GM19025 (cell line): Measurements from ENCODE around the gene SNX7.

Source experiments
- ATAC-seq: cut with Tn5 transposase; IDR thresholded peaks from one replicate; pipeline ENCODE4 v1.9.1; 2021; ENCODE audit warnings: mild to moderate bottlenecking, low read depth, moderate library complexity; ENCODE audit not compliant: unreplicated experiment

Gene SNX7

DNA sequence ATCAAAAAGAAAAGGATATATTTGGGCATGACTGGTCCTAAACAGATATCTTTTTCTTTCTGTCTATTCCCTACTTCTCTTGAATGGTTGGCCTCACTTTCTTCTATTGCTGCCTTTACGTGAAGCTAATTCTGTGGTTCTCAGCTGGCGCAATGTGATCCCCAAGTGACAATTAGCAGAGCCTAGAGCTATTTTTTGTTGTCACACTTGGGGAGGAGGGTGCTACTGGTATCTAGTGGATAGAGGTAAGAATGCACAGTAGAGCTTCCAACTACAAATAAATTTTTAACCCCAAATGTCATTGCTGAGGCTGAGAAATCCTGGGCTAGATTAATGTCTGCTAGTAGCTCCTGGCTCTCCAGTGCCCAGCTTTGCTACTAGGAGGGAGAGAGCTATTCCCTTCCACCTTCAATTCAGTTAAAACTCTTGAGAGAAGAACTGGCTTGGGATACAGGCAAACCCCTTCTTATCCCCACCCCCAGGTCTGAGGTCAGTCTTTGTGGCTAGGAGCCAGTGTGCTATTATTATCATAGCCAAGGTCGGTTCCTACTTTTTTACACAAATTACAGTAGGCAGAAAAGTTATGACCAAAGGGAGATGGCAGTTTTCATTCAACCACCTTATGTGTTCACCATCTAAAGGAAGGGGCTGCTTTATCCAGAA is 102.1 kb downstream of the SNX7 start:
- ATAC-seq, result no peak

DNA sequence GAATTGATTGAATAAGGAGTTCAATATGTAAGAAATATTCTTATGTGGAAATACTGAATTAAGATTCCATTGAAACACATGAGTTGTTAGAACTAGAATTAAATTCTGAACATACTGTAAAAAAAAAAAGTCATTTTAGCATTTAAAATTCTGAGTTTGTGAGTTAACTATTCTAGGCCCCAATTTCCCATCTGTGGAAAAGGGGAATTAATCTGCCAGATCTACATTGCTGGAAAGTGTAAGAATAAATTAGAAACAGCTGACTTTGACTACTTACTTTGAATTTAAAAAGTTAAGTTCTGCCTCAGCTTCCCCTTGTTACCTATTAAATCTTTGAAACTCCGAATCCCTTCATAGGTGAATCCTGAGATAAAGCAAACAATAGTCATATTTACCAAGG is 103.0 kb downstream of the SNX7 start:
- ATAC-seq, result no peak

- ATAC-seq, result peak; percentile 86
These were observed 104.7 kb downstream of the SNX7 start for GRCh38 chr1:98766255-98766654.

DNA sequence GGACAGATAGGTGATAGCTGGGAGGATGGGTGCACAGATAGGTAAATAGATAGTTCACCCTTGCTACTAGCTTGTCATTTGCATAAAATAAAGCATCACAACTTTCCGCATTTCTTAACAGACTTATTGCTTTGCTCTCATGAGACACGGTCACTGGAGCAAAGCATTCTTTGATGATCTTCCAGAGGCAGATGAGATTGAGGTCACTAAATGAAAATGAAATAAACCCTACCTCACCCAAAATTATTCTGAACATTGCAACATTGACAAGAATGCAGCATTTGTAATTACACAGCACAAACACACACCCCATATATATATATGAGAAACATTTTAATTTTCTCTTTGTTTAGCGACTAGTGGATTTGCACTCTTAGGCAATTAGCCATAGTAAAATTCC is 107.6 kb downstream of the SNX7 start:
- no peak for ATAC-seq

- ATAC-seq, result no peak
These were observed 120.4 kb downstream of the SNX7 start for GRCh38 chr1:98781906-98782305.

DNA sequence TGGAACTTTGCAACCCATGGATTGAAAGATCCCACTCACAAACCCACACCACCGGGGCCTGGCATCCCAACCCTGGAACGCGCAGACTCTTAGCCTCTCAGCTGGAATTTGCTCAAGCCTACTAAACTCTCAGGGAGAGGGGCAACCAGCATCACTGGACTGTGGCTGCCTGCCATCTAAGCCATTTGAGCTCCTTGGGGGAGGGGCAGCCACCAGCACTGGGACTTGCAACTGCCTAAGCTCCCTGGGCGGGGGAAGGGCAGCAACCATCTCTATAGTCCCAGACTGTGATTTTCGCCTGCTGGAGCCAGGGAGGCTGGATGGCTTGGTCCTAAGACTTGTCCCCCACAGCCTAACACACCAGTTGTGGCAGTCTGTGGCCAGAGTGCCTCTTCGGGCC is 122.3 kb downstream of the SNX7 start:
- no peak for ATAC-seq

DNA sequence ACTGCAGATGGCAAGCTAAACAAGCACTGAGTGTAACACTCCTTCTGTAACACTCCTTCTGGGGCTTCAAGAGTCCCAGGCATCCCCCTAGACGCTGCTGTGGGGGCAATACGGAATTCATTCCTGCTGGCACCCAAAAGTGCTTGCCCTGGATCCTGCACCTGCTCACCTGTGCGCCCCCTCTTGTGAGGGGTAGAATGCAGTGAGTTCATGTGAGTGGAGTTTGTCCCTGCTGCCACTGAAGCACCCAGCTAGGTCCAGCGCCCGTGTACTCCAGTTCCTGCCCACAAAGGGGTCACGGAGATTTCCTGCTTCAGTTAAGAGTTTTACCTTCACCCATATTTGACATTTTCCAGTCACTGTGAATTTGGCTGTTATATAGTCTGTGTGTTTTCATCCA is 130.0 kb downstream of the SNX7 start:
- no peak for ATAC-seq

DNA sequence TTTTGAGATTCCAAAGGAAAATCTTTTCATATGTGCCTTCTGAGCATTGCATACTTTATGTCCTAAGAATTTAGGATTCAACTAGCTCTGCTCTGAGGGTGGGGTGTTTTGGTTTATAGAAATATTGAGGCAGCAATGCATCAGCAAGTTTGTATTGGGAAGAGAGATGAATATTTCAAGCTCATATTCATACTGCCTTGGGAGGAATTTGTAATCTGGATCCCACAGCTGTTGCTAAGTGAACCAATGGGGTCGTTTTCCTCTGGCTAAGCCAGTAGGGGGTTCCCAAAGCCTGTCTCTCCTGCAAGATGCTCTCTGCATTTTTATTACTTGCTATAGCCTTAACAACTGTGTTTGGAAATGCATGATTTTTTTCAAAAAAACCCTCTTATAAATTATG is 130.6 kb downstream of the SNX7 start:
- no peak for ATAC-seq

DNA sequence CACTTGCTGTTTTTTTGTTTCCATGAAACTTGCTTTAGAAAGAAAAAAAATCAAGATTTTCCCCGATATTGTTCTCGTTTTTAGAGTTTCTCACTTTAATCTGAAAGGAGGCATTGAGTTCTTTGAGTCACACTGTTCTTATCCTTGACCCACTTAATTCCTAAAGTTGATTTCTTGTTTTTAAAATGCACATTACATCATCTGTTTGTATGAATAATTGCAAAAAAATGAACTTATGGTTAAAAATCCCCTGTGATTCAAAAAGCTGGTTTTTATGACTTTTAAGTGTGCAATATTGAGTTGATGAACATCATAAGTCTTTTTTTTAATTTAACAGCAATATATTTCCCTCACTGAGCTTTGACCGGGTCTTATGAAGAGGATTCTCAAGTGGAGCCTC is 131.6 kb downstream of the SNX7 start:
- no peak for ATAC-seq

DNA sequence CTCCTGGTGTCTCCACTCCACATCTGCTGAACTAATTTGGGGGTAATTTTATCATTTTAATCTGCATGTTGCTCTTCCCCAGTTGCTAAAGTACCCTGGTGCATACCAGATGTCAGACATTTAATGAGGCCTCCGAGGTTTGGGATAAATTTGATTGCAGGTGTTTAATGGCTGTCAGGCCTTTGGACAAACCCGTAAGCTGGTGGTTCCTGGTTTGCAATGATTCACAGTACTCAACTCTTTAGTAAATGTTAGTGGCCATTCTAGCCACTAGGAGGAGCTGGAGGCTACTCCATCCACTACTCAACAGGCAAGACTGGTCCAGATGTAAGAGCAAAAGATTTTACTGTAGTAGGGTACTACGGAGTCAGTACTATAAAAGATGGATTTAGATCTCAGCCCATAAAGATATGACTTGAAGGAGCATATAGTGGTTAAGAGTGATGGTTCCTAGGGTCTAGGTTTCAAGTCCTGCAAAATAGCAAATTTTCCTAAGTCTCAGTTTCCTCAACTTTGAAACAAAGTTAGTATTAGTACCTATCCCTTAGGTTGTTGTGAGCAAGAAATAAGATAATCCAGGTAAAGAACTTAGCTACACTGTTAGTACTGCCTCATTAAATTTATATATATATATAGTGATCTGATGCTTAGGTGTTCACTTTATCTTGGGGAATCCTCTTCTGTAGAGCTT is 132.8 kb downstream of the SNX7 start:
- peak; percentile 97 for ATAC-seq

DNA sequence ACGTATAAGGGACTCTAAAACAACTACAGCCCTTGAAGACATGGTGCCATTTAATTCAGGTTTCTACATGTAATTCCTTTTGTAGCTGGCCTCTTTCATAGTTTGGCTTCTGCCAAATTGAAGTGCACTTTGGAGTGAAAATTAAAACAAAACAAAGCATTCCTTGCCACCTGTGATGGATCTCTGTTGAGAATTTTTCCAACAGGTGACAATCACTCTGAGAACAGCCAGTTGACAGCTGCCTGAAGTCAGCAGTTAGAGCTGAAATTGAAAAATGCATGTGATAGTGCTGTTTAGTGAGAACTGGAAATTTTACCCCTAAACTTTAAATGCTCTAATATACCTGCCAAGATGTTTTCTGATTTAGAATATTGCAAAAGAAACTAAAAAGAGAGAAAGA is 134.5 kb downstream of the SNX7 start:
- ATAC-seq, result no peak

GRCh38 chr1:98797506-98797905 is 136.0 kb downstream of the SNX7 start:
- ATAC-seq, result no peak
